IMR-90 (cell line): Measurements from ENCODE around the gene FOXP1. TPM values are rescaled to one million over a fixed set of nuclear protein-coding genes. Genes with fewer than 3 reads are reported as not detected.
A peak's percentile ranks its signal among the peaks of the same experiment; 100 is the strongest.

Experiments
- ATAC-seq: fragments of 200-7000 bp; cut with Tn5 transposase; 2 replicates; pipeline ENCODE4 v1.9.1; 2020; ENCODE audit warnings: low read depth, mild to moderate bottlenecking, moderate library complexity
- BruUV-seq: library from RNA; stranded (reverse); fragments of 400-500 nt; replicated peaks from 2 replicates; lab custom pipeline; 2021; lab: Mats Ljungman, UMichigan
- CTCF ChIA-PET: fragments of 300-600 bp; formaldehyde crosslinking; extraction: SDS; loops from one replicate; lab custom pipeline; 2021; ENCODE audit warnings: antibody characterized with exemption; lab: Yijun Ruan, JAX
- POLR2A ChIA-PET: fragments of 300-600 bp; sonication (Branson Sonifier 250); formaldehyde crosslinking; loops from one replicate; lab custom pipeline; 2022; ENCODE audit warnings: antibody characterized with exemption; ENCODE audit not compliant: unreplicated experiment; lab: Charles Lee
- DNase-seq: peaks from one replicate; pipeline ENCODE4 v3.0.0; 2013
- H2AFZ ChIP-seq: replicated peaks from 2 replicates; pipeline ENCODE3; 2013; ENCODE audit warnings: low read length, mild to moderate bottlenecking; ENCODE audit not compliant: poor library complexity
- H2AK5ac ChIP-seq: 2 replicates; pipeline ENCODE4 v1.6.1; 2013; ENCODE audit warnings: low read depth, low read length, inconsistent platforms
- H2AK9ac ChIP-seq: replicated peaks from 2 replicates; pipeline ENCODE3; 2013; ENCODE audit warnings: mild to moderate bottlenecking, low read depth, low read length, moderate library complexity; ENCODE audit not compliant: poor library complexity
- H2BK120ac ChIP-seq: 2 replicates; pipeline ENCODE4 v1.6.1; 2013; ENCODE audit warnings: low read depth, low read length, inconsistent platforms
- H2BK15ac ChIP-seq: 3 replicates; pipeline ENCODE4 v1.6.1; 2013; ENCODE audit warnings: low read depth, low read length, inconsistent platforms
- H2BK20ac ChIP-seq: 2 replicates; pipeline ENCODE4 v1.6.1; 2013; ENCODE audit warnings: low read depth, mild to moderate bottlenecking, inconsistent platforms, low read length, moderate library complexity
- H2BK5ac ChIP-seq: 2 replicates; pipeline ENCODE4 v1.6.1; 2013; ENCODE audit warnings: mild to moderate bottlenecking, low read depth, low read length, inconsistent platforms; ENCODE audit not compliant: poor library complexity, severe bottlenecking
- H3K14ac ChIP-seq: replicated peaks from 2 replicates; pipeline ENCODE4 v1.6.1; 2013; ENCODE audit warnings: low read depth, low read length, inconsistent platforms
- H3K18ac ChIP-seq: 2 replicates; pipeline ENCODE4 v1.6.1; 2013; ENCODE audit warnings: low read depth, low read length, control low read depth
- H3K23ac ChIP-seq: 2 replicates; pipeline ENCODE4 v1.6.1; 2013; ENCODE audit warnings: low read depth, low read length, inconsistent platforms
- H3K27ac ChIP-seq: 2 replicates; pipeline ENCODE4 v1.5.1; 2013; ENCODE audit warnings: mild to moderate bottlenecking, control low read depth, low read length; ENCODE audit not compliant: insufficient read depth
- H3K27me3 ChIP-seq: 2 replicates; pipeline ENCODE4 v1.6.1; 2013; ENCODE audit warnings: low read length; ENCODE audit not compliant: control insufficient read depth, insufficient read depth
- H3K36me3 ChIP-seq: 2 replicates; pipeline ENCODE4 v1.6.1; 2013; ENCODE audit warnings: low read length, mixed read lengths; ENCODE audit not compliant: control insufficient read depth, insufficient read depth
- H3K4ac ChIP-seq: 2 replicates; pipeline ENCODE4 v1.6.1; 2013; ENCODE audit warnings: low read depth, low read length, inconsistent platforms
- H3K4me1 ChIP-seq: 2 replicates; pipeline ENCODE4 v1.6.1; 2013; ENCODE audit warnings: low read length, mixed read lengths; ENCODE audit not compliant: control insufficient read depth, insufficient read depth
- H3K4me2 ChIP-seq: 2 replicates; pipeline ENCODE4 v1.6.1; 2013; ENCODE audit warnings: low read depth, mild to moderate bottlenecking, control low read depth, low read length, moderate library complexity
- H3K4me3 ChIP-seq: 2 replicates; pipeline ENCODE4 v1.5.1; 2013; ENCODE audit warnings: low read depth, mild to moderate bottlenecking, control low read depth, low read length, moderate library complexity; ENCODE audit not compliant: insufficient read depth
- H3K56ac ChIP-seq: 2 replicates; pipeline ENCODE4 v1.6.1; 2013; ENCODE audit warnings: low read length, inconsistent platforms; ENCODE audit not compliant: insufficient read depth; ENCODE audit errors: extremely low read depth
- H3K79me1 ChIP-seq, 2 experiments: 2 replicates each; pipeline ENCODE4 v1.6.1; 2013; ENCODE audit warnings: low read length in 2 of 2, inconsistent platforms in 1 of 2, low read depth in 1 of 2
- H3K9ac ChIP-seq: 2 replicates; pipeline ENCODE4 v1.6.1; 2013; ENCODE audit warnings: low read depth, low read length, control low read depth
- H3K9me1 ChIP-seq: 2 replicates; pipeline ENCODE4 v1.6.1; 2013; ENCODE audit warnings: low read length, inconsistent platforms; ENCODE audit not compliant: insufficient read depth
- H3K9me3 ChIP-seq: 2 replicates; pipeline ENCODE4 v1.6.1; 2013; ENCODE audit warnings: low read length; ENCODE audit not compliant: control insufficient read depth, insufficient read depth
- H4K20me1 ChIP-seq: 2 replicates; pipeline ENCODE4 v1.6.1; 2013; ENCODE audit warnings: low read length, inconsistent platforms; ENCODE audit not compliant: insufficient read depth
- H4K5ac ChIP-seq: 2 replicates; pipeline ENCODE4 v1.6.1; 2013; ENCODE audit warnings: mild to moderate bottlenecking, low read depth, low read length, control low read depth
- H4K8ac ChIP-seq, 2 experiments: 2 replicates each; pipeline ENCODE4 v1.6.1; 2013; ENCODE audit warnings: low read depth in 2 of 2, low read length in 2 of 2, control low read depth in 1 of 2, inconsistent platforms in 1 of 2
- H4K91ac ChIP-seq: 2 replicates; pipeline ENCODE4 v1.6.1; 2013; ENCODE audit warnings: low read depth, low read length, inconsistent platforms; ENCODE audit not compliant: insufficient read depth
- BHLHE40 ChIP-seq: fragments of 150-350 bp; IDR thresholded peaks from 2 replicates; pipeline ENCODE4 v1.6.1; 2016; ENCODE audit warnings: mild to moderate bottlenecking, low read depth, low read length
- CEBPB ChIP-seq: IDR thresholded peaks from 2 replicates; pipeline ENCODE4 v1.6.1; 2012; ENCODE audit warnings: low read depth, low read length, improper control_type of control experiment
- CHD1 ChIP-seq: IDR thresholded peaks from 2 replicates; pipeline ENCODE4 v1.6.1; 2012; ENCODE audit warnings: low read depth, low read length, improper control_type of control experiment
- CTCF ChIP-seq: conservative IDR thresholded peaks from 2 replicates; pipeline ENCODE4 v1.5.1; 2012; ENCODE audit warnings: mild to moderate bottlenecking, low read depth, low read length, improper control_type of control experiment
- ELK1 ChIP-seq: fragments of 150-350 bp; IDR thresholded peaks from 2 replicates; pipeline ENCODE4 v1.6.1; 2016; ENCODE audit warnings: low read depth, mild to moderate bottlenecking, low read length, moderate library complexity, borderline replicate concordance
- FOS ChIP-seq: fragments of 150-350 bp; IDR thresholded peaks from 2 replicates; pipeline ENCODE4 v1.6.1; 2016; ENCODE audit warnings: low read depth, low read length
- MAFK ChIP-seq: IDR thresholded peaks from 2 replicates; pipeline ENCODE4 v1.6.1; 2012; ENCODE audit warnings: low read depth, low read length, improper control_type of control experiment
- MAZ ChIP-seq: IDR thresholded peaks from 2 replicates; pipeline ENCODE4 v1.6.1; 2012; ENCODE audit warnings: low read depth, mild to moderate bottlenecking, low read length, improper control_type of control experiment, moderate library complexity, borderline replicate concordance
- MXI1 ChIP-seq: IDR thresholded peaks from 2 replicates; pipeline ENCODE4 v1.6.1; 2012; ENCODE audit warnings: low read depth, mild to moderate bottlenecking, low read length, moderate library complexity, borderline replicate concordance
- NFE2L2 ChIP-seq: fragments of 150-350 bp; IDR thresholded peaks from 2 replicates; pipeline ENCODE4 v1.6.1; 2016; ENCODE audit warnings: low read depth, mild to moderate bottlenecking, low read length
- POLR2A ChIP-seq: IDR thresholded peaks from 2 replicates; pipeline ENCODE4 v1.6.1; 2012; ENCODE audit warnings: mild to moderate bottlenecking, low read depth, low read length
- RAD21 ChIP-seq: IDR thresholded peaks from 2 replicates; pipeline ENCODE4 v1.6.1; 2012; ENCODE audit warnings: low read length, improper control_type of control experiment
- RCOR1 ChIP-seq: IDR thresholded peaks from 2 replicates; pipeline ENCODE4 v1.6.1; 2012; ENCODE audit warnings: mild to moderate bottlenecking, low read length, improper control_type of control experiment; ENCODE audit not compliant: insufficient replicate concordance
- RFX5 ChIP-seq: IDR thresholded peaks from 2 replicates; pipeline ENCODE4 v1.8.0; 2012; ENCODE audit warnings: low read depth, mild to moderate bottlenecking, low read length, moderate library complexity
- SMC3 ChIP-seq: fragments of 150-350 bp; IDR thresholded peaks from 2 replicates; pipeline ENCODE4 v1.6.1; 2016; ENCODE audit warnings: low read depth, mild to moderate bottlenecking, antibody characterized with exemption, low read length, moderate library complexity
- USF2 ChIP-seq: fragments of 150-350 bp; IDR thresholded peaks from 2 replicates; pipeline ENCODE4 v1.6.1; 2017; ENCODE audit warnings: mild to moderate bottlenecking, antibody characterized with exemption, low read length, low read depth
- WGBS, 2 experiments: methylation state at CpG; one replicate each; pipeline versions ENCODE4 v1.1.5 to v1.1.7; 2013; ENCODE audit warnings: missing lambda C conversion rate in 2 of 2; ENCODE audit not compliant: insufficient read length in 1 of 2; ENCODE audit errors: extremely low coverage in 2 of 2; 5-methylcytosine and 5-hydroxymethylcytosine counted together
- dilution Hi-C: fragments of 300-500 bp; cut with HindIII; formaldehyde crosslinking; loops from one replicate; pipeline ENCODE4 v1.14.3; 2018; ENCODE audit warnings: low sequenced_read_pairs; ENCODE audit not compliant: unreplicated experiment
- in situ Hi-C: fragments of 300-500 bp; cut with MboI; formaldehyde crosslinking; loops from 3 replicates; pipeline ENCODE4 v1.14.3; 2019; ENCODE audit warnings: low sequenced_read_pairs, inconsistent platforms, mixed read lengths
- intact Hi-C: fragments of 100-400 bp; cut with micrococcal nuclease; formaldehyde crosslinking; loops from 2 replicates; pipeline ENCODE4 v1.10.0; 2022
- polyA plus RNA-seq, 3 experiments: library from polyadenylated mRNA; depleted of rRNA; stranded (reverse); fragments of >200 nt; gene quantifications; 2 replicates each; pipeline ENCODE4 v1.2.3, GENCODE V29; 2012; ENCODE audit warnings: low replicate concordance in 1 of 3
- total RNA-seq: library from RNA; depleted of rRNA; stranded (reverse); fragments of >200 nt; gene quantifications from 2 replicates; pipeline ENCODE4 v1.2.3, GENCODE V29; 2012

FOXP1 gene
- total and polyA plus RNA-seq, 2 of the 4 experiments (the other 2 are of a cell fraction): 37.0 to 132 TPM

- dilution Hi-C loops: no loop called here
- Histone ChIP-seq H4K5ac (peak overlapping the region; percentile 19; the same call in 1 of the 2 replicates), H3K4me2 (peak overlapping the region; percentile 30; the same call in 1 of the 2 replicates), H3K27me3 (no peaks in the 10 kb centered on the region), H2AFZ (no peak overlapping the region), H2AK5ac (no peak overlapping the region), H3K14ac (no peak overlapping the region), H3K4me3 (no peak overlapping the region), H3K36me3 (no peaks in the 10 kb centered on the region), H3K18ac (peak overlapping the region; percentile 57; the same call in 1 of the 2 replicates), H3K79me1 (peaks cover 13 to 16% of the 10 kb centered on the region in 2 experiments; a peak in 3 of 4 replicates), H3K27ac (no peak overlapping the region), H4K20me1 (no peaks in the 10 kb centered on the region), H2BK20ac (no peak overlapping the region), H3K9me1 (no peaks in the 10 kb centered on the region), H3K4ac (no peak overlapping the region; the same call in 1 of the 2 replicates), H3K9me3 (no peaks in the 10 kb centered on the region), H2AK9ac (no peak overlapping the region), H3K23ac (no peak overlapping the region), H4K91ac (no peak overlapping the region), H2BK15ac (no peak overlapping the region; the same call in 2 of the 3 replicates), H3K56ac (no peak overlapping the region), H2BK120ac (peak overlapping the region; percentile 18; the same call in 1 of the 2 replicates), H4K8ac (no peak overlapping the region), H3K9ac (no peak overlapping the region), H2BK5ac (no peak overlapping the region), H3K4me1 (peaks cover 9% of the 10 kb centered on the region)
- CTCF ChIA-PET: no interaction called here
- in situ Hi-C loops: loop anchor here (25.0 kb wide), 1 partner anchor 606 kb away; no protein-coding TSS in a partner anchor
- no TSS peak for BruUV-seq
- POLR2A ChIA-PET: no interaction called here
- ATAC-seq: no peak
- intact Hi-C loops: no loop called here
- WGBS, 2 experiments: no CpG with 5 or more reads among the region's 3 CpGs
- TF ChIP-seq SMC3: no peak
- no peak for TF ChIP-seq NFE2L2
- no peak for TF ChIP-seq ELK1
- no peak for TF ChIP-seq USF2
- TF ChIP-seq RCOR1: no peak
- no peak for TF ChIP-seq RAD21
- no peak for TF ChIP-seq MAFK
- TF ChIP-seq POLR2A: no peak
- TF ChIP-seq CEBPB: no peak
- TF ChIP-seq FOS: no peak
- TF ChIP-seq CHD1: no peak
- no peak for TF ChIP-seq CTCF
- TF ChIP-seq BHLHE40: no peak
- no peak for TF ChIP-seq MAZ
- no peak for TF ChIP-seq MXI1
- TF ChIP-seq RFX5: no peak
- no peak for DNase-seq
Observed at GRCh38 chr3:71318458-71318827, 265.1 kb downstream of the FOXP1 start.
